HG02981 (cell line): ENCODE measurements around the gene SLC16A6.
"Not testable (repeated sequence)": the region's sequence is repeated elsewhere in the genome, so short reads cannot be mapped to it uniquely, and the experiment has no call there.

Experiments used
- ATAC-seq: cut with Tn5 transposase; IDR thresholded peaks from one replicate; pipeline ENCODE4 v1.9.1; 2021; ENCODE audit warnings: mild to moderate bottlenecking, moderate library complexity; ENCODE audit not compliant: unreplicated experiment

SLC16A6 gene, protein sequence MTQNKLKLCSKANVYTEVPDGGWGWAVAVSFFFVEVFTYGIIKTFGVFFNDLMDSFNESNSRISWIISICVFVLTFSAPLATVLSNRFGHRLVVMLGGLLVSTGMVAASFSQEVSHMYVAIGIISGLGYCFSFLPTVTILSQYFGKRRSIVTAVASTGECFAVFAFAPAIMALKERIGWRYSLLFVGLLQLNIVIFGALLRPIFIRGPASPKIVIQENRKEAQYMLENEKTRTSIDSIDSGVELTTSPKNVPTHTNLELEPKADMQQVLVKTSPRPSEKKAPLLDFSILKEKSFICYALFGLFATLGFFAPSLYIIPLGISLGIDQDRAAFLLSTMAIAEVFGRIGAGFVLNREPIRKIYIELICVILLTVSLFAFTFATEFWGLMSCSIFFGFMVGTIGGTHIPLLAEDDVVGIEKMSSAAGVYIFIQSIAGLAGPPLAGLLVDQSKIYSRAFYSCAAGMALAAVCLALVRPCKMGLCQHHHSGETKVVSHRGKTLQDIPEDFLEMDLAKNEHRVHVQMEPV

DNA sequence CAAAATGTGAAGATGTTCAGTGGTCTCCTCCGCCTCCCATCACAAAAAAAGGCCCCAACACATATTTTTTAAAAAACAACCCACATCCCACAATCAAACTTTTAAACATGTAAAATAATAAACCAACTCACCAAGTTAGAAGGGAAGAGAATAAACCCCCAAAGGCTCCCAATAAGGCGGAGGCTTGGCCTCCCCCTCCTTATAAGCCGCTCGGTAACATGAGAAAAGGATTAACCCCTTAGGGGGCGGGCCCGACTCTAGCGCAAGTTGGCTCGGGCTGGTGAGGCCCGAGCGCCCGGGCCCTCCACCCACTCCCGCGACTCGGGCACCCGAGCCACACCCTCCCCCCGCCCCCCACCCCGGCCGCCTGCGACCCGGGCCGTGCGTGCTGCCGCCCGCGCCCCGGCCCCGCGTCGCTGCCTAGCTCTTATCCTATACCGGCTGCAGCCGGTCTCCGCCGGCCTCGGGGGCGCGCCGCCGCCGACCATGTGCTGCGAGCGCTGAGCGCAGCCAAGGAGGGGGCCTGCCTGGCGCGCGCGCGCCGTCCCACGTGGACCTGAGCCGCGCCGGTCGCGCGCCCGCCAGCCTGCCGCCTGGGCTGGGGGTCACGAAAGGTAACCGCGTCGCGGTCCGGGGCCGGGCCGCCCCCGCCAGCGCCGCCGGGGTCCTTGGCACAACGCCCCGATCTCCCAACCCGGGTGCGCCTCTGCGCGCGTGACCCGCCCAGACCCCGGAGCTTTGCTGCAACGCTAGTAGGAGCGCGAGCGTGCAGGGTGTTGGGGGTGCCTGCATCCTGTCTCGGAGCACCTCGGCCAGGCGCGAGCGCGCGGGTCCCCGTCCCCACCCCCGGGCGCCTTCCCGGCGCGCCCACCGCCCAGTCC lies at the start of gene SLC16A6, which contains the start of gene ARSG:
TSS of gene SLC16A6 (minus strand) at position 173 of the 881 bp plus-strand sequence. CDS start 12,807 bp downstream, outside the sequence.
TSS of gene ARSG (plus strand) at position 541 of the 881 bp plus-strand sequence. CDS start 15,999 bp downstream, outside the sequence.
- ATAC-seq, result peak; percentile 48

DNA sequence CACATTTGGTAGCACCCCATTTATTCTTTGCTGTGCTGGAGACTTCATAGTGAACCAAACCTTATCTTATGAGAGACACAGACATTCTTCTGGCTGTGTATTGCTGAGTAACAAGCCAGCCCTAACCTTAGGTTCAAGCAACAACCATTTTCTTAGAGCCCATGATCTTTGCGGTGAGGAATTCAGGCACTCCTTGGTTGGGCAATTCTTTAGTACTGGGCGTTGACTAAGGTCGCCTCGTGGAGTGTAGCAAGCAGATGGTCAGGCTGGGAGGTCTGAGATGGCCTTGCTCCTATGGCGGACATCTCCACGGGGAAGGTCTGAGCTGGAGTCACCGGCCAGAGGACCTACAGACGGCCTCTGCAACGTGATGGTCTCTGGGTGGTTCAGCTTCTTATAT lies 43.5 kb upstream of the SLC16A6 start:
- ATAC-seq, result no peak

DNA sequence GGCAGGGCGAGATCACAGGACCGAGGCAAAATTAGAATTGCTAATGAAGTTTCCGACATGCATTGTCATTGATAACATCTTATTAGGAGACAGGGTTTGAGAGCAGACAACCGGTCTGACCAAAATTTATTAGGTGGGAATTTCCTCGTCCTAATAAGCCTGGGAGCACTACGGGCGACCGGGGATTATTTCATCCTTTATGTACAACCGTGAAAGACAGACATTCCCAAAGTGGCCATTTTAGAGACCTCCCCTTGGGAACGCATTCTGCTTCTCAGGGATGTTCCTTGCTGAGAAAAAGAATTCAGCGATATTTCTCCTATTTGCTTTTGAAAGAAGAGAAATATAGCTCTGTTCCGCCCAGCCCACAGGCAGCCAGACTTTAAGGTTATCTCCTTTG lies 41.0 kb upstream of the SLC16A6 start:
- not testable (repeated sequence) for ATAC-seq

DNA sequence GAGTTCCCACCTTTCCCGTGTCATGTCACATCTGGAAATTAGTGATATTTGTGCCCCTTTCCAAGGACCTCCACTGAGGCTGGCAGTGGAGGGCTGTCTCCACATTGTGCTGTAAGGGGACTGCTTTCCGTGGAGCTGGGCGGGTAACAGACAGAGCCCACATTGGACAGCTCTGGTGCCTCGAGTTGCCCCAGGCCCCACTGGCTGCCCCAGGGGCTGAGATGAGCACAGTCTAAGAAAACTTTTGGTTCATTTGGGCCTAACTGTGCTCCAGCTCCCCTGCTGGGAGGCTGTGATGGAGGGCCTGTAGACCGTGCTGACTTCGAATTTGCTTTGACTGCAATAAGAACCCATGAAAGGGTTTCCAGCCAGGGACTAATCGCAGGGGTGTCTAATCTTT lies 38.4 kb upstream of the SLC16A6 start:
- no peak for ATAC-seq

DNA sequence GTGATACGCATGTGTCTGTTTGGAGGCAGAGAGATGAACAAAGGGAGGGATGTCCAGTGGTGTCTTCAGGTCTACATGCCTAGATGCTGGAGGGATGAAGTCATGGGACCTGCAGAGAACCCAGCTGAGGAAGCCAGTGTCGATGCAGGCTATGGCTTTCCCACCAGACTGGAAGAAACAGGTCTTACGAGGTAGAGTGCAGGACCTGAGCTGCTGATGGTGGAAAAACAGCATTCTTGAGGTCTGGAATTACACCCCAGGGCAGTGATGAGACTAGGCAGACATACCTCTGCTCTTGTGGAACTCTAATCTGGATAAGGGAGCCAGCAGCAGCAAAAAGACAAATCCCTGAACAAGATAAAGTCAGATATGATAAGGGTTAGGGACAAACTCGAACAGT lies 37.7 kb upstream of the SLC16A6 start:
- ATAC-seq, result no peak

DNA sequence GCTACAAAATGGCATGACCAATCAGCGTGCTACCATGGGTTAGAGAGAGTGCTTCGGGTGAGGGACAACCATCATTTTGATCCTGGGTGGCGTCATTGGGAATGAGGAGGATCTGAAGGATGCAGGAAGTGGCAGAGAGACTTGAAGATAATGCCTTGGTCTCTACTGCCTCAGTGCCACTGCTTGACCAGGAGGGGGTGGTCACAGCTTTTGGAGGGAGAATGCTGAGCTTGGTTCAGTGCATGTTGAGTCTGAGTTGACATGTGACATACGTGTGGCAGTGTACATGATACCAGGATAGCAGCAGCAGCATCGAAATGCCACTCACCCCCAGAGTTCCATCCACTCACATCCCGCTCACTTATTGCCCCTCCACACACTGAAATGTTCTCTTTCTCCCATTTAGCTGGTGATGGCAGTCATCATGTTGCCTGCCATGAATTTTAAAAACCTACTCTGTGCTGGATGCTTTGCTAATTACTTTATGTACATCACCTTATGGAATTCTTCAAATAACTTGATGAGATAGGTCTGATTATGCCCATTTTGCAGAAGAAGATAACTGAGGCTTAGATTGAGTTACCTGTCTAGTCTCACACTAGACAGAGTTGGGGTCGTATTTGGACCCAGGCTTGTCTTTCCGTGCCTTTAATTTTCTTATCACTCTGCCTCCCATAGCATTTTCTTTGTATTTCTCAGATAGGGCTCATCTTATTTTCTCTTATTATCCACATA lies 37.1 kb upstream of the SLC16A6 start:
- ATAC-seq, result no peak

DNA sequence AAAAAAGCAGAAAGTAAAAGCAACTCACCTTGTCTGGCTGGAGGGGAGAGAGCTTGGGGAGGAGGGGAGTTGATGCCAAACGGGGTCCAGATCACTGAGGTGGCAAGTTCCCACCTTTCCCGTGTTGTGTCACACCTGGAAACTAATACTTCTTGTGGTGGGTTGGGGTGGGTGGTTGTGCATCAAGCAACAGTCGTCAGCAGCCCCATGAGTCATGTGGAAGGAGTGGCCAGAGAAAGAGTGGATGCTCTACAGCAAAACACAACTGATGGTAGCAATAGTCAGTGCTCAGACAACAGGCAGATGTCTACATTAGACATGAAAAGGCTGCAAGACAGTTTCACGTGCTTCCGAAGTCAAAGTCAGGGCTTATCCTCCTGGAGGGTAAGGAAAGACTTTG lies 35.8 kb upstream of the SLC16A6 start:
- no peak for ATAC-seq

DNA sequence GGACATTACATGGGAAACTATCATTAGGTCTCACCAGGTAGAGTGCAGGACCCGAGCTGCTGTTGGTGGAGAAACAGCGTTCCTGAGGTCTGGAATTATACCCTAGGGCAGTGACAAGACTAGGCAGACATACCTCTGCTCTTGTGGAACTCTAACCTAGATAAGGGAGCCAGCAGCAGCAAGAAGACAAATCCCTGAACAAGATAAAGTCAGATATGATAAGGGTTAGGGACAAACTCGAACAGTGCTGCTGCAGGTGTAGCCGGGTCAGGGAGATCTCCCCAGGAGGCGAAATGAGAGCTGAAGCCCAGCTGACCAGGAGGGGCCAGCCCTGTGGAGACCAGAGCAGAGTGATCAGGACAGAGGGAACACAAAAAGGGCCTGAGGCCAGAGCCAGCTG lies 35.0 kb upstream of the SLC16A6 start:
- no peak for ATAC-seq

DNA sequence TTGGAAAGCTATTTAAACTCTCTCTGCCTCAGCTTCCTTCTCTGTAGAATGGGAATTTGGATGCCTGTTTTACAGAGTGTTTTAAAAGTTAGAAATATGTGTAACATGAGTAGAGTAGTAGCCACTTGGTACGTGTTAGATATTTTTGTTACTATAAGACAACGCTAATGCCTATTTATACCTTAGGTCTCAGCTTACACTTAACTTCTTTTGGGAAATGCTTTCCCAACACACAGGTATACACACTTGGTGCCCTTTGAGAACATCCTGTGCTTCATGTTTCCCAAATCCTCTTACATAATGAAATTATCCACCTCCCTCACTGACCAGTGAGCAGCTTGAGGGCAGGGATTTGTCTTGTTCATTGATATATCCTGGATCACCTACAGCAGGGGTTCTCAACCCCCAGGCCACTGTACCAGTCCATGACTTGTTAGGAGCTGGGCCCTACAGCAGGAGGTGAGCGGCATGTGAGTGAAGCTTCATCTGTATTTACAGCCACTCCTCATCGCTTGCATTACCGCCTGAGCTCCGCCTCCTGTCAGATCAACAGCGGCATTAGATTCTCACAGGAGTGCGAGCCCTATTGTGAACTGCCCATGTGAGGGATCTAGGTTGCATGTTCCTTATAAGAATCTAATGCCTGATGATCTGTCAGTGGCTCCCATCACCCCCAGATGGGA lies 33.9 kb upstream of the SLC16A6 start:
- ATAC-seq, result no peak

DNA sequence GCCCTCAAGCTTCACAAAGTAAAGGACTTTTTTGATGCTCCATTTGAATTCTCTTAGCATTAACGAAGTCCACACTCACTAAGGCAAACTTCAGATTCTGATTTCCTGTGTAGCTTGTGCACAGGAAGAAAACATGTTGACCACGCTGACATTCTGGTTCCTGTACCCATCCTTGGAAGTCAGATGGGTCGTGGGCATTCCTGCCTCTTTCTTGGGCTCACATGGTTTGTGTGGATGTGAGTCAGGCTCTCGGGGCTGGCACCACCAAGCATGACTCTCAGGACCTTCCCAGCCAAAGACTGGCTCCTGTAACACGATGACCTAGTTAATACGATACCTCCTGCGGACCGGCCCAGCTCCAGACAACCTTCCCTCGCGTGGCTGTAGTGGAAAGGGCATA lies 33.2 kb upstream of the SLC16A6 start:
- ATAC-seq, result no peak

DNA sequence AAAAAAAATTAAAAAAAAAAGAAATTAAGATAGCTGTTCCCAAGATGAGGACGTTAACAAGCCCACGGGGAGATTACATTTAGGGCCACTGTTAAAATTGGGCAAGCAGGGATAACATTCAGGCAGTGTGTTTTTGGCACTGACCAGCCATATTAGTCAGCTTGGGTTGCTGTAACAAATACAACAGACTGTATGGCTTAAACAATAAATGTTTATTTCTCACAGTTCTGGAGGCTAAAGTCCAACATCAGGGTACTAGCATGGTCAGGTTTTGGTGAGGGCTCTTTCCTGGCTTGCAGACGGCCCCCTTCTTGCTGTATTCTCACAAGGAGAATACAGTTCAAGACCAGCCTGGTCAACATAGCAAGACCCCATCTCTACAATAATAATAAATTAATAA lies 31.7 kb upstream of the SLC16A6 start:
- no peak for ATAC-seq

DNA sequence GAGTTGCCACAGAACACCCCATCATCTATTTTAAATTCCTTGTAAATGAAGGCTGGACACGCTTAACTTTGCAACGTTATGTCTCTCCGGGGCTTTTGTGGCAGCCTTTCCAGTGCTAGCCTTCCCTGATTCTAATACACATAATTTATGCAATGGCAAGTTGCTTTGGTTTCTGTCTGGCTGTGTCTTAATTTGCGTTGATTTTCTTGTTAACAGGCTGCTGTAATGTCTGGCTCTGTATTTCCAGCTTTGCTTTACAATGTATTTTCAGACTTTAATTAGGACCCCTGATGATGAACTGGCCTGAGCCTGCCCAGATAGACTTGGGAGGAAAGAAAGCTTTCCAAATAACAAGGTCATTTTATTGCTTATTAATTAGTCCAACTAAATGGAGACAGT lies 30.6 kb upstream of the SLC16A6 start:
- no peak for ATAC-seq

DNA sequence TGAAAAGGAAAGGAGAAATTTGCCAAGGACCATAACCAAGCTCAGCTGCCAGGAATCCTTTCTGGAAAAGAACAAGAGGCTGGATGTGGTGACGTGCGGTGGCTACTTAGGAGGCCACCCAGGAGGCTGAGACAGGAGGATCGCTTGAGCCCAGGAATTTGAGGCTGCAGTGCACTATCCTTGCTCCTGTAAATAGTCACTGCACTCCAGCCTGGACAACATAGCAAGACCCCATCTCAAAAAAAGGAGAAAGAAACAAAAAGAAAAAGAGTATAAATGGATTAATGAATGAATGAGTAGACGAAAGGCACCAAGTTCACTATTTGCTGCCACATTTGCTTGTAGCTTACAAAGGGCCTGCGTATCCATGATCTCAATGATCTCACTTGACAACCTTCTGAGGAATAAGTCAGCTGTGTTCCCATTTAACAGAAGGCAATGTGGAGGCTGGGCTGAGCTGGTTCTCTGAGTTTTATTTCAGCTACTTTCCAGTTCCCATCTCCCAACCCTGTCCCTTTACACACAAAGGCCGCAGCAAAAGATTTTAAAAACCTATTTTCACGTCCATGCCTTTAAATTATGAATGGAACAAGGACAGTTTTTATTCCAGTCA lies 30.1 kb upstream of the SLC16A6 start:
- no peak for ATAC-seq

DNA sequence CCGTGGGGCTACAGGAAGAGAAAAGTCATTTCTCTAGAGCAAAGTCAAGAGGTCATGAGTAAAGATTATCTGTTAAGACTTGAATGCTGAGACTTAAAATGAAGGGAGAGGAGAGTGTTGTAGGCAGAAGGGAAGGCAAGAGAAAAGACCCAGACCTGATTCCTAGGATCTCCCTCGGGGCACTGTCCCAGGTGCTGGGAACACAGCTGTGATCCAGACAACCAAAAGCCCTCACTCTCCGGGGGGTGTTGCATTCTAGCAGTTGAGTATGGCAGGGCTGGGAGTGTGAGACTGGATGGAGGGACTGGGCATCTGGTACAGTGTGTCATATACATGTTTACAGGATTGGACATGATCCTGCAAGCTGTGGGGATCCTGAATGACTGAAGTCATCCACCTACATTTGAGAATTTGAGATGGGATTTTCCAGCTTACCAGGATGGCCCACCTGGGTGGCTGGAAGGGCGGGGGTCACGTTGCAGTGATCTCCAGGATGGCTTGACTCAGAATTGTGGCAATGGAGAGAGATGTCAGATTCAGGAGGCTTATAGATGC lies 29.5 kb upstream of the SLC16A6 start:
- ATAC-seq, result no peak

DNA sequence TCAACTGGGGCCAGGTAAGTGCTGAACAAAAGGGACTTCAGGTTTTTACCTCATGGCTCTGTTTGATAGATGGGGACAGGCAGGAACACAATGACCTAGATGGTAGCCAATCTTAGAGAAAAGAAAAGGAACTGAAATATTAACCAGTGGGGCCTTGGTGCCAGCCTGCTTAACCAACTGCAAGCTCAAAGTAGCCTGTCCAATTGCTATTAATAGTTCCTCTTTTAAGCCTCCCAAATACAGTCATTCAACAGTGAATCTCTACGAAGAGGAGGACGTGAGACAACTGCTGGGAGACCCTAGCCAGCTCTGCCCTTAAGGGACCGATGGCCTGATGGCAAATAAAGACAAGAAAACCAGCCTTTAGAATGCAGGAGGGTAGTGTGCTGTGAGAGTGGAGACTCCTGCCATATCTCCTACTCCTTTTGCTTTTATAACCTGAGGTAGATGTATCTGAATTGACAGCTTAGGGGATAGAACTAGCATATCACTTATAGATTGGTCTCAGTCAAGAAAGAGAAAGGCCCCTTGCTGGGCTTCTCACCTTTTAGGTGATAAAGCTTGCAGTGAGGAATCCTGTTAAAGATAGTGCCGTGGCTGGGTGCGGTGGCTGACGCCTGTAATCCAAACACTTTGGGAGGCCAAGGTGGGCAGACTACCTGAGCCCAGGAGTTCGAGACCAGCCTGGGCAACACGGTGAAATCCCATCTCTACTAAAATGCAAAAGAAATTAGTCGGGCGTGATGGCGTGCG lies 28.7 kb upstream of the SLC16A6 start:
- no peak for ATAC-seq

DNA sequence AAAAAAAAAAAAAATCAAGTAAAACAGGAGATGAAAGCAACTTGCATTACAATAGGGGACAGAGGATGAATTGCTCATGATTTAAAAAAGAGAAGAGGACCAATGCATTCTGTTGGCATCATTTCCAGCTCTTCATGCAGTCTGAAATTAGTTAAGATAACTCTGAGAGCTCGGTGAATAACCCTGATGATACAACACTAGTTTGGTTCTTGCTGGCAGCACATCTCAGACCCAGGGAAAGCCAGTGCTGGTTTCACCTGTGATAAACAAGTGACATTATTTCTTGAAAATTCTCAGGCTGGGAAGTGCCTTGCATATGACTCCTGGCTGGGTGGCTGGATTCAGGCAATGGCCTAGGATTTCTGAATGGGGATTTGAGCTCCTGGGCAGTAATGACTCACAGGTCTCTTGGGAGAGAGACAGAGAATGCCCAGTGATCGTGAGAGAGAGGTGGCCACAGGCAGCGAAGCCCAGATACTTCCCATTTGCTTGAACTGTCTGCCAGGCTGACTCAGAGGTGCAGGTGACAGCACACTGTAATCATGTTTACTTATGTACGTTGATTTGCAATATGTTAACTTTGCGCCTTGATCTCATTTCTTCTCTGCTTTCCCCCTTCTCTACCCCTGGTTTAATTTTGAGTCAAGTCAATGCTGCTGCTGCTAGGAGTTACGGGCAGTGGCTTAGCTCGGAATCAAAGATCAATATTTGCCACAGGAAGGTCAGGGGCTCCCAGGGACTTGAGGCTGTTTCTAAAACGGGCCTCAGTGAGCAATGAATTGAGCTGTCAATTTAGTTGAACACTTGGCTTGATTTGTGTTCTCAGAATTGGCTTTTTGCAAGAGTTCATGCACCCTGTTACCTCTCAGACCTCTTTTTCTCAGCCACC lies 27.4 kb upstream of the SLC16A6 start:
- ATAC-seq, result no peak

DNA sequence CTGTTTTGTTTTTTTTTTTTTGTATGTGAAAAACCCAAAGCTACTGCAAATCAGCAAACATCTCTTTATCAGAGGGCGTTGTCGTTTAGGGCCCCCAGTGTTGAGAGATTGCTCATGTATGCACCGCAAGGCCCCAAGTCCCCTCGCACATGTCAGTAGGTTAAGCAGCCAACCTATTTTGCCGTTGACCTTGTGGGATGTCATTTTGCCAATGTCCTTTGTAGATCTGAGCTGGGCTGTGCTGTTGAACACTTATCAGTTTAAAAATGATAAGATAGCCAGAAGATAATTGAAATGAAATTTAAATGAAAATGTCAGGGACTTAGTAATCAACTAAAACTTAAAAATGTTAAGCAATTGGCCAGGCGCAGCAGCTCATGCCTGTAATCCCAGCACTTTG lies 26.5 kb upstream of the SLC16A6 start:
- no peak for ATAC-seq

DNA sequence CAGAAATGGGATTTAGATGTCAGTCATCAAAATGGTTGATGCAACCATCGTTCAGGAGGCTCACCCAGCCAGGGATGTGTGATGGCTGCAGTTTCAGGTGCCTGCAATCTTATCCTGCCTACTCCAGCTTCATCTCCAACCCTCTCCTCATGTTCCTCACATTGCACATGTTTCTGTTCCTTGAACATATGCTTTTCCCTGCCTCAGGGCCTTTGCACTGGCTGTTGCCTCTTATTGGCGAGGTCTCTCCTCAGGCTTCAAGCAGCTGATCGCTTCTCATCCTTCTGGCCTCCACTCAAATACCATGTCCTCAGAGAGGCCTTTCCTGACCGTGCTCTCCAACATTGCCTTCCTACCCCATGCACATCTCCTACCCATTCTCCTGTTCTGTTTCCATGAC lies 25.0 kb upstream of the SLC16A6 start:
- no peak for ATAC-seq
